Effector memory CD4-positive, alpha-beta T cell (primary cell): ENCODE data around the gene PRKCE.

Experiments used
- DNase-seq, 3 donors: peaks; one replicate each; pipeline ENCODE4 v3.0.0-alpha.2; 2020
- H3K27ac ChIP-seq: 2 replicates; pipeline ENCODE4 v1.7.0; 2013; ENCODE audit warnings: mild to moderate bottlenecking, low read length, moderate library complexity; ENCODE audit not compliant: insufficient read depth, poor library complexity, severe bottlenecking
- H3K27me3 ChIP-seq: replicated peaks from 2 replicates; pipeline ENCODE4 v1.7.0; 2013; ENCODE audit warnings: mild to moderate bottlenecking, low read length; ENCODE audit not compliant: insufficient read depth, control insufficient read depth, poor library complexity, severe bottlenecking
- H3K36me3 ChIP-seq: 2 replicates; pipeline ENCODE4 v1.7.0; 2013; ENCODE audit warnings: mild to moderate bottlenecking, low read length, moderate library complexity; ENCODE audit not compliant: control insufficient read depth, insufficient read depth
- H3K4me1 ChIP-seq: 2 replicates; pipeline ENCODE4 v1.7.0; 2013; ENCODE audit warnings: low read length, mild to moderate bottlenecking; ENCODE audit not compliant: control insufficient read depth, insufficient read depth, poor library complexity, severe bottlenecking
- H3K4me3 ChIP-seq: 2 replicates; pipeline ENCODE4 v1.7.0; 2013; ENCODE audit warnings: low read length, low read depth, mild to moderate bottlenecking; ENCODE audit not compliant: insufficient read depth, poor library complexity, severe bottlenecking
- H3K9me3 ChIP-seq: 2 replicates; pipeline ENCODE4 v1.7.0; 2013; ENCODE audit warnings: mild to moderate bottlenecking, low read length, moderate library complexity; ENCODE audit not compliant: control insufficient read depth

The PRKCE gene

GRCh38 chr2:45960057-45960863 lies 308.8 kb downstream of the PRKCE start:
- H3K27me3 ChIP-seq = no peaks in the 10 kb centered on the region
- DNase-seq = no peak
- no peaks in the 10 kb centered on the region for H3K9me3 ChIP-seq
- H3K36me3 ChIP-seq = no peaks in the 10 kb centered on the region
- H3K4me1 ChIP-seq = peaks cover 6% of the 10 kb centered on the region
- no peak overlapping the region for H3K4me3 ChIP-seq
- H3K27ac ChIP-seq = no peak overlapping the region

DNA sequence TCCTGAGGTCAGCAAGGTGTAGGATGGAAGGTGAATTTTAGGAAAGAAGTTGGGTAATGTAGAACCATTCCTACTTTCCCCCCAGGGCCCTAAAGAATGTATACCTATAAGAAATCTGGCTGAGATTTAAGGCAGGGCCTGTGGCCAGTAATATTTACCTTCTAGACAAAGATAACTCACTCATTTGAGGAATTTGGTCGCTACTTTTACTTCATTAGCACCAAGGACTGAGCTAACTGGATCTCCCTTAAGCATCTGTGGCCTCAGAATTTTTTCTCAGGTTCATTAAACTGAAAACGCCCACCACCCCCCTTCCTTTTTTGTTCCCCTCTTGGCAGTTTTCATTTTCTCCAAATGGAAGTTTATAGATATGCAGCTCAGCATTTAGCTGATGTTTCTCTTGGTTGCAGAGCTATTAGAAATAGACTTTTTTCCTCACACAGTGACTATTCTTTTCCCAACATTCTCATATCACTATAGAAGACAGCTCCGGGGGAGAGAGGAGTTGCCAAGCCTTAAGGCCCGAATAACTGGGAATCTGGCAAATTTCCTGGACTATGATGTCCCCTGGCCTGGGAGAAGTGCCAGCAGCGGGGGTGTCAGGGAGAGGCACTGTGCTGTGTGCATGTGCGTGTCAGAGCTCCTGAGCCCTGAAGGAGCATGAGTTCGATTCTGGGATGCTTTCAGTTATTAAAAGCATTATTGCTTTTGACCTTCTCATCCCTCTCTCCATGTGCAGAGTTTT lies 310.9 kb downstream of the PRKCE start:
- H3K4me1 ChIP-seq = peaks cover 6% of the 10 kb centered on the region
- no peak overlapping the region for H3K27ac ChIP-seq
- no peaks in the 10 kb centered on the region for H3K36me3 ChIP-seq
- DNase-seq = no peak
- no peaks in the 10 kb centered on the region for H3K27me3 ChIP-seq
- H3K9me3 ChIP-seq = no peaks in the 10 kb centered on the region
- H3K4me3 ChIP-seq = no peak overlapping the region

DNA sequence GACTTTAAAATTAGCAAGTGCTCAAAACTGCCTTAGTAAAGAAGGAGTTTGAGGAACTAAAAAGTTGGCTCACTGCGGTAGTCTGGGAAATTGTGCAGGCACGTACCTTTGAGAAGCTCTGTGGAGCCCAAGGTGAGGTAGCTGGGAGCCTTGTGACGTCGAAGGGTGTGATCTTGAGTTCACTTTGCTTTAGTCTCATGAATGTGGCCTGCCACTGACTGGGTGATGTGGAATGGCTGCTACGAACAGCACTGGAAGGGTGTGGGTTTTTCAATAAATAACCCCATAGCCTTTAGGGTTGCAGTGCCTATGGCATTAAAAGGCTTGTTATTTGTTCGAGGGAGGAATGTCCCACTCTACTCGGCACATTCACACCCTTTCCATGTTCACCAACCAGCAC lies 312.3 kb downstream of the PRKCE start:
- H3K27ac ChIP-seq = no peak overlapping the region
- no peak overlapping the region for H3K4me3 ChIP-seq
- H3K36me3 ChIP-seq = no peaks in the 10 kb centered on the region
- H3K27me3 ChIP-seq = no peaks in the 10 kb centered on the region
- peaks cover 6% of the 10 kb centered on the region for H3K4me1 ChIP-seq
- H3K9me3 ChIP-seq = no peaks in the 10 kb centered on the region
- no peak for DNase-seq

- Histone ChIP-seq H3K36me3 (no peaks in the 10 kb centered on the region), H3K4me3 (no peak overlapping the region), H3K27me3 (no peaks in the 10 kb centered on the region), H3K4me1 (peaks cover 6% of the 10 kb centered on the region), H3K9me3 (no peaks in the 10 kb centered on the region), H3K27ac (no peak overlapping the region)
- DNase-seq = no peak
Observed at GRCh38 chr2:45964223-45964841, 312.9 kb downstream of the PRKCE start.

GRCh38 chr2:45964906-45965305 lies 313.4 kb downstream of the PRKCE start:
- H3K27ac ChIP-seq = no peak overlapping the region
- H3K4me3 ChIP-seq = no peak overlapping the region
- H3K4me1 ChIP-seq = peaks cover 6% of the 10 kb centered on the region
- no peak for DNase-seq
- H3K27me3 ChIP-seq = no peaks in the 10 kb centered on the region
- no peaks in the 10 kb centered on the region for H3K36me3 ChIP-seq
- H3K9me3 ChIP-seq = no peaks in the 10 kb centered on the region

DNA sequence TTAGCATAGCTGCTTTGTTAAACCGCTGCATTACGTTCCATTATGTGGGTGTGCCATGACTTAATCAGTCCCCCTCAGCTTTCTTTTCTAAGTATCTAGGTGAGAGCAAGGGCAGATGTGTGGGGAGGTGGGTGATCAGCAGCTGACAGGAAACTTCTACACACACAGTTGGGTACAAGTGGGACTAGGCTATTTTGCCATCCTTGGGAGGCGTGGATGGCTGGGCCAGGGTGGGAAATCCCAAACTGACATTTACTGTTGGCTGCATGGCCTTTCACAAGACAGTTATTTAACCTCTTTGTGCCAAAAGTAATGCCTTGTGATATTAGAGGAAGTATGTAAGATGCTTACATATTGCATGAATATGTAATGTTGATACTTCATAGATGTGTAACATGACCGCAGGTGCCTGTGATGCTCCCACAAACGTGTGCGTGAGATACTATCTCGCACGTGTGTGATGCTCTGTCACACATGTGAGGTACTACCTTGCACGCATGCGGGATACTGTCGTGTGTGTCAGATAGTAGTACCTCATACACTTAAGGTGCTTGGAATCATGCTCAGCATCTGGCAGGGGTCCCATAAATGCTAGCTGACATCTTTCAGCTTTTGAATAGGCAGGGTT lies 314.5 kb downstream of the PRKCE start:
- Histone ChIP-seq H3K4me1 (peaks cover 6% of the 10 kb centered on the region), H3K36me3 (no peaks in the 10 kb centered on the region), H3K4me3 (no peak overlapping the region), H3K9me3 (no peaks in the 10 kb centered on the region), H3K27me3 (no peaks in the 10 kb centered on the region), H3K27ac (no peak overlapping the region)
- DNase-seq = no peak

- no peak for DNase-seq
- no peak overlapping the region for H3K4me3 ChIP-seq
- no peaks in the 10 kb centered on the region for H3K27me3 ChIP-seq
- no peaks in the 10 kb centered on the region for H3K36me3 ChIP-seq
- no peak overlapping the region for H3K27ac ChIP-seq
- peaks cover 2% of the 10 kb centered on the region for H3K4me1 ChIP-seq
- no peaks in the 10 kb centered on the region for H3K9me3 ChIP-seq
Observed at GRCh38 chr2:45968946-45969584, 317.6 kb downstream of the PRKCE start.

DNA sequence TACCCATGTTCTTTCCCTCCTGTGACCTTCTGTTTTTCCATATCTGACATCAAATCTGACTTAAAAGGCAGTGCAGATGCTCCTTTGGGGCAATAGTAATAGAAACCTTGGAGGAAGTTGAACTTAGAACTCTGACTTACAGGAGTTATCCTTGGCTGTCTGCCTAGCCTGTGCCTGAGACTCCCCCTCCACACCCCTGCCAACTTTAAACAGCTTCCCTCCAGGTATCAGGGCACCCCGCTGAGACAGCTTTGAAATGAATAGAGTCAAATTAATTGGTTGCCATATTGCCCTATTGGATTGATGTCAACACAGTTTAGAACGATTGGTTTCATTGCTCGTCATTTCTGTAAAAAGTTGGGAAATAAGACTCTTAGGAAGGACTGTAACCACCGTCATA lies 322.0 kb downstream of the PRKCE start:
- no peaks in the 10 kb centered on the region for H3K36me3 ChIP-seq
- no peaks in the 10 kb centered on the region for H3K27me3 ChIP-seq
- no peak overlapping the region for H3K4me3 ChIP-seq
- no peaks in the 10 kb centered on the region for H3K9me3 ChIP-seq
- no peak for DNase-seq
- no peak overlapping the region for H3K27ac ChIP-seq
- H3K4me1 ChIP-seq = no peaks in the 10 kb centered on the region

DNA sequence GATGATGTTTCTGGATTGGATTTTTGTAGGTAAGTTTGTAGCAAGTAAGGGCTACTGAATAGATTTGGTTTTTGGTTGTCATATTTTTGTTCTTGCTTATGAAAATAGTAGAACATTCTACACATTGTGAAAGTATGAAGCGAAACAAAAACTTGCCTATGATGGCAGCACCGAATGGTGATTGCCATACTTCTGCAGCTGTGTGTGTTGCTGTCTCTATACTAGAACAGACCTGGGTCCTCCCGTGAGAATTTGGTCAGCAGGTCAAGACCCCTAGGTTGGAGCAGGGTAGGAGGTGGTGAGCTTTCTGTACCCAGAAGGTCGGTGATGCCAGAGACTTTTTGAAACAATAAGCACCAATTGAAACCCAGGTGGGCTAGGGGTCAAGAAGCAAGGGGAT lies 322.6 kb downstream of the PRKCE start:
- Histone ChIP-seq H3K36me3 (no peaks in the 10 kb centered on the region), H3K4me1 (no peaks in the 10 kb centered on the region), H3K4me3 (no peak overlapping the region), H3K27ac (no peak overlapping the region), H3K27me3 (no peaks in the 10 kb centered on the region), H3K9me3 (no peaks in the 10 kb centered on the region)
- DNase-seq = no peak
